ENCODE measurements around the gene ST7. TPM values are rescaled to one million over a fixed set of nuclear protein-coding genes. Genes with fewer than 3 reads are reported as not detected.
A peak's percentile ranks its signal among the peaks of the same experiment; 100 is the strongest.

ST7 gene
- polyA plus RNA-seq, 1 donor (not counting 4 experiments of a cell fraction or from before 2014, with no cell fraction given): 16.9 TPM

- no peak overlapping the region for H2AFZ ChIP-seq (ENCODE audit: control insufficient read depth, low read length)
- TF ChIP-seq, protein P1, sequence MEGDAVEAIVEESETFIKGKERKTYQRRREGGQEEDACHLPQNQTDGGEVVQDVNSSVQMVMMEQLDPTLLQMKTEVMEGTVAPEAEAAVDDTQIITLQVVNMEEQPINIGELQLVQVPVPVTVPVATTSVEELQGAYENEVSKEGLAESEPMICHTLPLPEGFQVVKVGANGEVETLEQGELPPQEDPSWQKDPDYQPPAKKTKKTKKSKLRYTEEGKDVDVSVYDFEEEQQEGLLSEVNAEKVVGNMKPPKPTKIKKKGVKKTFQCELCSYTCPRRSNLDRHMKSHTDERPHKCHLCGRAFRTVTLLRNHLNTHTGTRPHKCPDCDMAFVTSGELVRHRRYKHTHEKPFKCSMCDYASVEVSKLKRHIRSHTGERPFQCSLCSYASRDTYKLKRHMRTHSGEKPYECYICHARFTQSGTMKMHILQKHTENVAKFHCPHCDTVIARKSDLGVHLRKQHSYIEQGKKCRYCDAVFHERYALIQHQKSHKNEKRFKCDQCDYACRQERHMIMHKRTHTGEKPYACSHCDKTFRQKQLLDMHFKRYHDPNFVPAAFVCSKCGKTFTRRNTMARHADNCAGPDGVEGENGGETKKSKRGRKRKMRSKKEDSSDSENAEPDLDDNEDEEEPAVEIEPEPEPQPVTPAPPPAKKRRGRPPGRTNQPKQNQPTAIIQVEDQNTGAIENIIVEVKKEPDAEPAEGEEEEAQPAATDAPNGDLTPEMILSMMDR (optimal IDR thresholded peaks at IDR 0.05 in 1 of 3, IDR thresholded peaks at IDR 0.05 in 1 of 3, conservative IDR thresholded peaks at IDR 0.05 in 1 of 3; ENCODE audit: extremely low read depth in 1 of 3, insufficient read depth in 2 of 3, low read length in 3 of 3): peak; percentile 85 to 98 (median 91)
- no peak for TF ChIP-seq EZH2 (IDR thresholded peaks at IDR 0.05; ENCODE audit: low read length)
- no peak overlapping the region for H3K4me2 ChIP-seq (ENCODE audit: control insufficient read depth, extremely low read depth, insufficient read depth, low read depth, low read length)
- H3K36me3 ChIP-seq (ENCODE audit: control insufficient read depth in 2 of 2, extremely low read depth in 1 of 2, insufficient read depth in 2 of 2, low read length in 2 of 2): no peaks in the 10 kb centered on the region
- H3K9me3 ChIP-seq (ENCODE audit: control insufficient read depth, low read depth, low read length): no peaks in the 10 kb centered on the region
- H3K9me1 ChIP-seq (ENCODE audit: control insufficient read depth, extremely low read depth, insufficient read depth, low read length): no peaks in the 10 kb centered on the region
- H3K9ac ChIP-seq (ENCODE audit: control insufficient read depth, extremely low read depth, insufficient read depth, low read length): no peak overlapping the region
- dilution Hi-C loops (cut with MboI; ENCODE audit: extremely low pct_ligation_motif_present, low sequenced_read_pairs): no loop called here
- H3K4me3 ChIP-seq (ENCODE audit: control insufficient read depth in 2 of 3, extremely low read depth in 1 of 3, insufficient read depth in 2 of 3, low read depth in 1 of 3, low read length in 3 of 3): no peak overlapping the region
- no peaks in the 10 kb centered on the region for H4K20me1 ChIP-seq (ENCODE audit: control insufficient read depth, extremely low read depth, insufficient read depth, low read length)
- H3K79me2 ChIP-seq (ENCODE audit: control insufficient read depth, insufficient read depth, low read length): no peaks in the 10 kb centered on the region
- H3K27ac ChIP-seq (ENCODE audit: control insufficient read depth, insufficient read depth, low read length): no peak overlapping the region
- no peaks in the 10 kb centered on the region for H3K4me1 ChIP-seq (ENCODE audit: control insufficient read depth, extremely low read depth, insufficient read depth, low read length)
- peak; percentile 15 for DNase-seq (ENCODE audit: low read depth, low spot score)
- no peaks in the 10 kb centered on the region for H3K27me3 ChIP-seq (ENCODE audit: control insufficient read depth, extremely low read depth, insufficient read depth, low read length)
- FAIRE-seq: peak; percentile 34
These were observed 259.9 kb downstream of the ST7 start for GRCh38 chr7:117212969-117213877.

- no peaks in the 10 kb centered on the region for H3K9me1 ChIP-seq (ENCODE audit: control insufficient read depth, extremely low read depth, insufficient read depth, low read length)
- FAIRE-seq: no peak
- H4K20me1 ChIP-seq (ENCODE audit: control insufficient read depth, extremely low read depth, insufficient read depth, low read length): no peaks in the 10 kb centered on the region
- H3K4me3 ChIP-seq (ENCODE audit: control insufficient read depth in 2 of 3, extremely low read depth in 1 of 3, insufficient read depth in 2 of 3, low read depth in 1 of 3, low read length in 3 of 3): no peak overlapping the region
- peaks cover 3% of the 10 kb centered on the region for H3K4me1 ChIP-seq (ENCODE audit: control insufficient read depth, extremely low read depth, insufficient read depth, low read length)
- DNase-seq (ENCODE audit: low read depth, low spot score): no peak
- H3K9me3 ChIP-seq (ENCODE audit: control insufficient read depth, low read depth, low read length): no peaks in the 10 kb centered on the region
- H3K79me2 ChIP-seq (ENCODE audit: control insufficient read depth, insufficient read depth, low read length): no peaks in the 10 kb centered on the region
- no peak overlapping the region for H2AFZ ChIP-seq (ENCODE audit: control insufficient read depth, low read length)
- peaks cover 0 to 2% of the 10 kb centered on the region in 2 experiments for H3K36me3 ChIP-seq (ENCODE audit: control insufficient read depth in 2 of 2, extremely low read depth in 1 of 2, insufficient read depth in 2 of 2, low read length in 2 of 2)
- dilution Hi-C loops (cut with MboI; ENCODE audit: extremely low pct_ligation_motif_present, low sequenced_read_pairs): no loop called here
- TF ChIP-seq EZH2 (IDR thresholded peaks at IDR 0.05; ENCODE audit: low read length): no peak
- TF ChIP-seq, protein P1 (optimal IDR thresholded peaks at IDR 0.05 in 1 of 3, IDR thresholded peaks at IDR 0.05 in 1 of 3, conservative IDR thresholded peaks at IDR 0.05 in 1 of 3; ENCODE audit: extremely low read depth in 1 of 3, insufficient read depth in 2 of 3, low read length in 3 of 3): no peak
- H3K9ac ChIP-seq (ENCODE audit: control insufficient read depth, extremely low read depth, insufficient read depth, low read length): no peak overlapping the region
- no peaks in the 10 kb centered on the region for H3K27me3 ChIP-seq (ENCODE audit: control insufficient read depth, extremely low read depth, insufficient read depth, low read length)
- H3K27ac ChIP-seq (ENCODE audit: control insufficient read depth, insufficient read depth, low read length): no peak overlapping the region
- no peak overlapping the region for H3K4me2 ChIP-seq (ENCODE audit: control insufficient read depth, extremely low read depth, insufficient read depth, low read depth, low read length)
These were observed 262.7 kb downstream of the ST7 start for GRCh38 chr7:117216010-117216409.
